ENCODE data around the gene NUCKS1. TPM values are rescaled to one million over a fixed set of nuclear protein-coding genes. Genes with fewer than 3 reads are reported as not detected.

The NUCKS1 gene
- total RNA-seq, 4 donors from 2014 or later = 130 to 180 (median 138) TPM

GRCh38 chr1:205792481-205792881, 42.5 kb upstream of the NUCKS1 start:
- peaks cover 0 to 4% (median 0%) of the 10 kb centered on the region in 3 donors for H3K4me1 ChIP-seq
- H3K27ac ChIP-seq = no peak overlapping the region
- 69 to 70% methylated on average over 7 to 8 of the region's 8 CpGs for WGBS, 2 donors (ENCODE audit: low coverage in 1 of 2)

GRCh38 chr1:205791568-205792180, 41.7 kb upstream of the NUCKS1 start:
- WGBS, 2 donors (ENCODE audit: low coverage in 1 of 2) = 60 to 67% methylated on average over 2 to 4 of the region's 5 CpGs
- peaks cover 0 to 4% (median 0%) of the 10 kb centered on the region in 3 donors for H3K4me1 ChIP-seq
- no peak overlapping the region for H3K4me3 ChIP-seq
- H3K9me3 ChIP-seq = no peaks in the 10 kb centered on the region
- TF ChIP-seq POLR2A (IDR thresholded peaks at IDR 0.05) (no peak), CTCF (IDR thresholded peaks at IDR 0.05) (peak in 3 of 4 experiments; percentile 79 to 86 (median 79))
- peak; percentile 88 for ATAC-seq
- no peaks in the 10 kb centered on the region for H3K27me3 ChIP-seq
- H3K36me3 ChIP-seq = peaks cover 0 to 76% of the 10 kb centered on the region in 2 donors
- no peak overlapping the region for H3K27ac ChIP-seq

More at GRCh38 chr1:205792481-205792881, 42.5 kb upstream of the NUCKS1 start:
- H3K27me3 ChIP-seq = no peaks in the 10 kb centered on the region
- H3K36me3 ChIP-seq = peaks cover 0 to 84% of the 10 kb centered on the region in 2 donors
- H3K9me3 ChIP-seq = no peaks in the 10 kb centered on the region
- no peak overlapping the region for H3K4me3 ChIP-seq
- no peak for ATAC-seq
- no peak for TF ChIP-seq EP300 (IDR thresholded peaks at IDR 0.05)
- TF ChIP-seq POLR2A (IDR thresholded peaks at IDR 0.05) = no peak

GRCh38 chr1:205787287-205787916, 37.4 kb upstream of the NUCKS1 start:
- no peaks in the 10 kb centered on the region for H3K27me3 ChIP-seq
- H3K4me1 ChIP-seq = peaks cover 0 to 25% (median 0%) of the 10 kb centered on the region in 3 donors
- TF ChIP-seq CTCF (IDR thresholded peaks at IDR 0.05) (no peak), POLR2A (IDR thresholded peaks at IDR 0.05) (no peak), POLR2AphosphoS5 (IDR thresholded peaks at IDR 0.05) (no peak), EP300 (IDR thresholded peaks at IDR 0.05) (no peak)
- no peak for ATAC-seq
- WGBS, 2 donors (ENCODE audit: low coverage in 1 of 2) = 69 to 86% methylated on average over 7 to 10 of the region's 10 CpGs
- H3K9me3 ChIP-seq = no peaks in the 10 kb centered on the region
- no peak overlapping the region for H3K27ac ChIP-seq
- no peak overlapping the region for H3K4me3 ChIP-seq
- peaks cover 0 to 33% of the 10 kb centered on the region in 2 donors for H3K36me3 ChIP-seq

- ATAC-seq = no peak
- Histone ChIP-seq H3K27me3 (no peaks in the 10 kb centered on the region), H3K27ac (no peak overlapping the region), H3K36me3 (peaks cover 0 to 25% of the 10 kb centered on the region in 2 donors), H3K4me3 (no peak overlapping the region), H3K9me3 (no peaks in the 10 kb centered on the region), H3K4me1 (peaks cover 0 to 23% (median 0%) of the 10 kb centered on the region in 3 donors)
- TF ChIP-seq POLR2AphosphoS5 (IDR thresholded peaks at IDR 0.05) (no peak), EP300 (IDR thresholded peaks at IDR 0.05) (no peak), CTCF (IDR thresholded peaks at IDR 0.05) (no peak), POLR2A (IDR thresholded peaks at IDR 0.05) (no peak)
- 56 to 69% methylated on average over 4 of the region's 4 CpGs for whole genome bisulfite sequencing, 2 donors (ENCODE audit: low coverage in 1 of 2)
Measured at GRCh38 chr1:205786601-205787000, 36.6 kb upstream of the NUCKS1 start.

GRCh38 chr1:205785446-205785845, 35.5 kb upstream of the NUCKS1 start:
- no peaks in the 10 kb centered on the region for H3K27me3 ChIP-seq
- H3K4me1 ChIP-seq = peaks cover 0 to 23% (median 0%) of the 10 kb centered on the region in 3 donors
- no peak overlapping the region for H3K27ac ChIP-seq
- H3K36me3 ChIP-seq = peaks cover 0 to 14% of the 10 kb centered on the region in 2 donors
- no peaks in the 10 kb centered on the region for H3K9me3 ChIP-seq
- TF ChIP-seq CTCF (IDR thresholded peaks at IDR 0.05) (no peak), POLR2A (IDR thresholded peaks at IDR 0.05) (no peak), EP300 (IDR thresholded peaks at IDR 0.05) (no peak), POLR2AphosphoS5 (IDR thresholded peaks at IDR 0.05) (no peak)
- no peak overlapping the region for H3K4me3 ChIP-seq
- no peak for ATAC-seq
- WGBS, 2 donors (ENCODE audit: low coverage in 1 of 2) = 90 to 91% methylated on average over 6 to 9 of the region's 9 CpGs
